Measurements from ENCODE around the gene BPHL. TPM values are rescaled to one million over a fixed set of nuclear protein-coding genes. Genes with fewer than 3 reads are reported as not detected.

Gene BPHL
- total RNA-seq, 1 experiment from 2014 or later, result 31.3 TPM

DNA sequence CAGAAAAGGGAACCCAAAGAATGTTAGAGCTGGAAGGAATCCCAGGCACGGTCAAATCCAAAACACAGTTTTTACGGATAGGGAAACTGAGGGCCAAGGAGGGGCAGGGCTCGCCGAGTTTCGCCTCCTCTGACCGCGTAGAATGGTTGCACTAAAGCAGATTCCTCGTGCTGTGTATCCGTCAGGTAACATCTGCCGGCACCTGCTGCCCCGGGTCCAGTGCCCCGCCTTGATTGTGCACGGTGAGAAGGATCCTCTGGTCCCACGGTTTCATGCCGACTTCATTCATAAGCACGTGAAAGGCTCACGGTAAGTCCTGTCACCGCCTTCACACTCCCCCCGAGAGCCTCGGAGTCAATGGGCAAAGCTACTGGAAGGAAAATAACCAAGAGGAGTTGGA, 21.7 kb downstream of the BPHL start:
- ChIA-PET RAD21 (ENCODE audit: low non-redundant PET in 1 of 2, low total read pairs in 2 of 2, uncharacterized antibody in 2 of 2, unreplicated experiment in 2 of 2) (no interaction called here), POLR2A (no interaction called here), CTCF (no interaction called here)

More for the DNA sequence above, 21.7 kb downstream of the BPHL start:
- Histone ChIP-seq H2AFZ (ENCODE audit: low read depth, low read length, poor library complexity, severe bottlenecking) (no peak overlapping the region), H3K27ac (ENCODE audit: low read depth, low read length) (no peak overlapping the region), H3K4me1 (ENCODE audit: control insufficient read depth in 1 of 2, insufficient read depth in 2 of 2, low read length in 2 of 2) (no peaks in the 10 kb centered on the region), H3K27me3 (ENCODE audit: insufficient read depth, low read length) (no peaks in the 10 kb centered on the region), H3K9ac (ENCODE audit: low read length) (no peak overlapping the region), H4K20me1 (ENCODE audit: insufficient read depth) (no peaks in the 10 kb centered on the region), H3K9me2 (ENCODE audit: insufficient read depth) (no peaks in the 10 kb centered on the region), H3K4me2 (ENCODE audit: low read length) (no peak overlapping the region), H3K79me2 (ENCODE audit: insufficient read depth, low read length) (no peaks in the 10 kb centered on the region), H3K36me3 (ENCODE audit: control insufficient read depth in 1 of 2, insufficient read depth in 2 of 2, low read length in 2 of 2) (peaks cover 0 to 13% of the 10 kb centered on the region in 2 experiments; a peak in 2 of 4 replicates), H3K4me3 (replicated peaks in 1 of 2; ENCODE audit: low read depth in 1 of 2, low read length in 2 of 2) (no peak overlapping the region), H3K9me3 (ENCODE audit: control insufficient read depth in 1 of 2, insufficient read depth in 1 of 2, low read depth in 1 of 2, low read length in 2 of 2) (no peaks in the 10 kb centered on the region)
- intact Hi-C loops (cut with micrococcal nuclease), result no loop called here
- BruUV-seq (replicated peaks), result no TSS peak
- ATAC-seq (no peak), DNase-seq (ENCODE audit: low read depth, low spot score) (no peak)
- no peak for TF ChIP-seq EZH2phosphoT487 (IDR thresholded peaks at IDR 0.05; ENCODE audit: borderline replicate concordance)
- no peak for TF ChIP-seq CBX3 (IDR thresholded peaks at IDR 0.05; ENCODE audit: low read depth)
- TF ChIP-seq SIN3A (IDR thresholded peaks at IDR 0.05; ENCODE audit: low read depth), result no peak
- TF ChIP-seq, protein P1, sequence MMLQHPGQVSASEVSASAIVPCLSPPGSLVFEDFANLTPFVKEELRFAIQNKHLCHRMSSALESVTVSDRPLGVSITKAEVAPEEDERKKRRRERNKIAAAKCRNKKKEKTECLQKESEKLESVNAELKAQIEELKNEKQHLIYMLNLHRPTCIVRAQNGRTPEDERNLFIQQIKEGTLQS (IDR thresholded peaks at IDR 0.05), result no peak
- no peak for TF ChIP-seq ELF1 (IDR thresholded peaks at IDR 0.05; ENCODE audit: borderline replicate concordance, low read depth)
- TF ChIP-seq MAX (IDR thresholded peaks at IDR 0.05), result no peak
- TF ChIP-seq FOSL1 (IDR thresholded peaks at IDR 0.05; ENCODE audit: low read depth), result no peak
- no peak for TF ChIP-seq YY1 (IDR thresholded peaks at IDR 0.05; ENCODE audit: extremely low read depth, insufficient replicate concordance, low read depth, low read length)
- no peak for TF ChIP-seq ZBTB33 (IDR thresholded peaks at IDR 0.05; ENCODE audit: extremely low read depth, insufficient replicate concordance, low read length)
- TF ChIP-seq EZH2 (IDR thresholded peaks at IDR 0.05), result no peak
- no peak for TF ChIP-seq POLR2AphosphoS5 (IDR thresholded peaks at IDR 0.05; ENCODE audit: low read depth, low read length)

Data from HCT116 (cell line).